HepG2 (cell line): ENCODE data around the gene DIAPH3. TPM values are rescaled to one million over a fixed set of nuclear protein-coding genes. Genes with fewer than 3 reads are reported as not detected.

Source experiments
- AGO1 ChIP-seq: fragments of 200-400 bp; formaldehyde crosslinking; IDR thresholded peaks from 2 replicates; pipeline ENCODE4 v1.6.1; 2017; ENCODE audit warnings: mild to moderate bottlenecking, low read depth, low read length, moderate library complexity; ENCODE audit not compliant: poor library complexity, severe bottlenecking
- ARHGAP35 ChIP-seq: sonication (generic); formaldehyde crosslinking; IDR thresholded peaks from 2 replicates; pipeline ENCODE4 v1.9.0; 2022; ENCODE audit warnings: mild to moderate bottlenecking, inconsistent platforms, moderate library complexity, missing genetic modification reagents, borderline replicate concordance
- BCL6 ChIP-seq: IDR thresholded peaks from 2 replicates; pipeline ENCODE4 v1.6.1; 2016; ENCODE audit warnings: missing genetic modification reagents, missing compliant biosample characterization
- DMAP1 ChIP-seq: IDR thresholded peaks from 2 replicates; pipeline ENCODE4 v1.6.1; 2016
- DR1 ChIP-seq: sonication (generic); formaldehyde crosslinking; IDR thresholded peaks from 2 replicates; pipeline ENCODE4 v1.8.0; 2021; ENCODE audit warnings: mild to moderate bottlenecking, missing genetic modification reagents, inconsistent platforms
- ESRRA ChIP-seq: sonication (generic); formaldehyde crosslinking; IDR thresholded peaks from 2 replicates; pipeline ENCODE4 v1.5.1; 2020; ENCODE audit warnings: mild to moderate bottlenecking, low read depth, missing genetic modification reagents
- FOXJ3 ChIP-seq: sonication (generic); formaldehyde crosslinking; IDR thresholded peaks from 2 replicates; pipeline ENCODE4 v1.4.0; 2020; ENCODE audit warnings: missing genetic modification reagents, mild to moderate bottlenecking, borderline replicate concordance
- NKX3-1 ChIP-seq: sonication (generic); formaldehyde crosslinking; IDR thresholded peaks from 2 replicates; pipeline ENCODE4 v1.5.0; 2020; ENCODE audit warnings: missing genetic modification reagents
- NRL ChIP-seq: sonication (generic); formaldehyde crosslinking; IDR thresholded peaks from 2 replicates; pipeline ENCODE4 v1.5.0; 2020; ENCODE audit warnings: missing genetic modification reagents, mild to moderate bottlenecking, moderate library complexity, borderline replicate concordance
- RFXAP ChIP-seq: sonication (generic); formaldehyde crosslinking; IDR thresholded peaks from 2 replicates; pipeline ENCODE4 v1.4.0; 2020; ENCODE audit warnings: missing genetic modification reagents, borderline replicate concordance
- RXRA ChIP-seq: sonication (generic); formaldehyde crosslinking; IDR thresholded peaks from 2 replicates; pipeline ENCODE4 v1.5.1; 2020; ENCODE audit warnings: missing genetic modification reagents
- SIN3B ChIP-seq: fragments of 150-350 bp; IDR thresholded peaks from 2 replicates; pipeline ENCODE4 v1.6.1; 2014; ENCODE audit warnings: low read length
- ZNF138 ChIP-seq: sonication (generic); formaldehyde crosslinking; IDR thresholded peaks from 2 replicates; pipeline ENCODE4 v1.5.0; 2020; ENCODE audit warnings: mild to moderate bottlenecking, low read depth, missing genetic modification reagents
- ZNF354B ChIP-seq: sonication (generic); formaldehyde crosslinking; IDR thresholded peaks from 2 replicates; pipeline ENCODE4 v1.8.0; 2022; ENCODE audit warnings: mild to moderate bottlenecking, missing genetic modification reagents
- ZNF615 ChIP-seq: sonication (generic); formaldehyde crosslinking; IDR thresholded peaks from 2 replicates; pipeline ENCODE4 v1.5.0; 2020; ENCODE audit warnings: mild to moderate bottlenecking, missing genetic modification reagents, borderline replicate concordance
- ZNF879 ChIP-seq: sonication (generic); formaldehyde crosslinking; IDR thresholded peaks from 2 replicates; pipeline ENCODE4 v1.8.1; 2023; ENCODE audit warnings: missing genetic modification reagents
- polyA plus RNA-seq, 8 experiments: library from polyadenylated mRNA; depleted of rRNA in 3 of 8; stranded (reverse) in 7 of 8; unstranded in 1 of 8; fragments of >200 nt; fragmentation: Illumina TruSeq in 4 of 8; extraction: Trizol in 4 of 8; gene quantifications; 2 replicates each; pipeline versions ENCODE4 v1.2.1 to v1.2.3, GENCODE V29; 2011 to 2016; ENCODE audit warnings: low read depth in 4 of 8, missing spikeins in 1 of 8, mixed read lengths in 1 of 8; ENCODE audit not compliant: insufficient read depth in 1 of 8
- total RNA-seq, 5 experiments: library from RNA; depleted of rRNA; stranded (reverse); fragments of >200 nt; fragmentation: Illumina TruSeq; extraction: Trizol; gene quantifications; 2 replicates each; pipeline ENCODE4 v1.2.3, GENCODE V29; 2016; ENCODE audit warnings: low read depth in 1 of 5
- TF ChIP-seq, protein P1 (sequence below): sonication (generic); formaldehyde crosslinking; IDR thresholded peaks from 2 replicates; pipeline ENCODE4 v1.4.0; 2020; ENCODE audit warnings: mild to moderate bottlenecking, missing genetic modification reagents
- TF ChIP-seq, protein P2 (sequence below): sonication (generic); formaldehyde crosslinking; IDR thresholded peaks from 2 replicates; pipeline ENCODE4 v1.4.0; 2020; ENCODE audit warnings: low read depth, mild to moderate bottlenecking, missing genetic modification reagents
- TF ChIP-seq, protein P3 (sequence below): sonication (generic); formaldehyde crosslinking; IDR thresholded peaks from 2 replicates; pipeline ENCODE4 v1.4.0; 2020; ENCODE audit warnings: missing genetic modification reagents
- TF ChIP-seq, protein P4 (sequence below): IDR thresholded peaks from 2 replicates; pipeline ENCODE4 v1.6.1; 2016; ENCODE audit warnings: mild to moderate bottlenecking
- TF ChIP-seq, protein P5 (sequence below): sonication (generic); formaldehyde crosslinking; conservative IDR thresholded peaks from 2 replicates; pipeline ENCODE4 v1.4.0; 2020; ENCODE audit warnings: missing genetic modification reagents

Gene DIAPH3
- total and polyA plus RNA-seq, 2 of the 13 experiments (the other 11 are each of a cell fraction or from before 2014, with no cell fraction given), result 4.0 to 9.3 TPM

DNA sequence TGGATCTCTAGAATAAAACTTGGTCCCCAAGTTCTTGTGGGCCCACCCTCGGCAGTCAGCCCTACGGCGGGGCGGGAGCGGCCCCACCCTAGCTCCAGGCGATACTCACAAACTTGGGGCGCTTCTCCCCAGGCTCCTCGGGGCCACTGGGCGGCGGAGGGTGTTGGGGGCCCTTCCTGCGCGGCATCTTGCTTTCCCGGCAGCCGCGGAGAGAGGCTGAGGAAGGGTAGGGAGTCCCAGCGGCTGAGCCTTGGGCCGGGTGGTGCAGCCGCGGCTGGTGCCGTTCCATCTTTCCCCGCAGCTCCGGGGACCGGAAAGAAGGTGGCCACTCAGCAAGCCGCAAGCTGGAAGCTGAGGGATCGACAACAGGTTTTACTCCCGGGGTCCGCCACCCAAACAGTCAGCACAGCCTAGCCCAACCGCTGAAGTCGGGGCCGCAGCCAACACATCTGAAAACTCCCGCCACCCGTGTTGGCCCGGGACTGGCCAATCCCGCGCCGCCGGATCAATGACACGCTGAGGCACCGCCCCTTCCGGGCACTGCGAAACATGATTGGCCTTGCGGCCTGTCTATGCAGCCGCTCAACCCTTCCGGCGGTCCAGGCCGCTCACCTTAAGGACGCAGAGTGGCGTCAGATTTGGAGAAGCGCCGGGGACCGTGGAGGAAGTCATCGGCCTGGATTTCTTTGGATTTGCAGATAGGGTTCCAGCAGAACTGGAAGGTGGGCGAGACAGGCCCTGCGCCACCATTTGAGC is at the start of gene DIAPH3 (continued):
- no peak for TF ChIP-seq AGO1
- TF ChIP-seq ZNF879 (CRISPR knock-in tag), result 0 out of 2 replicates have a peak, but pooled peaks have one; percentile 38
- TF ChIP-seq, protein P1, sequence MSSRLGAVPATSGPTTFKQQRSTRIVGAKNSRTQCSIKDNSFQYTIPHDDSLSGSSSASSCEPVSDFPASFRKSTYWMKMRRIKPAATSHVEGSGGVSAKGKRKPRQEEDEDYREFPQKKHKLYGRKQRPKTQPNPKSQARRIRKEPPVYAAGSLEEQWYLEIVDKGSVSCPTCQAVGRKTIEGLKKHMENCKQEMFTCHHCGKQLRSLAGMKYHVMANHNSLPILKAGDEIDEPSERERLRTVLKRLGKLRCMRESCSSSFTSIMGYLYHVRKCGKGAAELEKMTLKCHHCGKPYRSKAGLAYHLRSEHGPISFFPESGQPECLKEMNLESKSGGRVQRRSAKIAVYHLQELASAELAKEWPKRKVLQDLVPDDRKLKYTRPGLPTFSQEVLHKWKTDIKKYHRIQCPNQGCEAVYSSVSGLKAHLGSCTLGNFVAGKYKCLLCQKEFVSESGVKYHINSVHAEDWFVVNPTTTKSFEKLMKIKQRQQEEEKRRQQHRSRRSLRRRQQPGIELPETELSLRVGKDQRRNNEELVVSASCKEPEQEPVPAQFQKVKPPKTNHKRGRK, result no peak
- TF ChIP-seq, protein P2, sequence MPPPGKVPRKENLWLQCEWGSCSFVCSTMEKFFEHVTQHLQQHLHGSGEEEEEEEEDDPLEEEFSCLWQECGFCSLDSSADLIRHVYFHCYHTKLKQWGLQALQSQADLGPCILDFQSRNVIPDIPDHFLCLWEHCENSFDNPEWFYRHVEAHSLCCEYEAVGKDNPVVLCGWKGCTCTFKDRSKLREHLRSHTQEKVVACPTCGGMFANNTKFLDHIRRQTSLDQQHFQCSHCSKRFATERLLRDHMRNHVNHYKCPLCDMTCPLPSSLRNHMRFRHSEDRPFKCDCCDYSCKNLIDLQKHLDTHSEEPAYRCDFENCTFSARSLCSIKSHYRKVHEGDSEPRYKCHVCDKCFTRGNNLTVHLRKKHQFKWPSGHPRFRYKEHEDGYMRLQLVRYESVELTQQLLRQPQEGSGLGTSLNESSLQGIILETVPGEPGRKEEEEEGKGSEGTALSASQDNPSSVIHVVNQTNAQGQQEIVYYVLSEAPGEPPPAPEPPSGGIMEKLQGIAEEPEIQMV (CRISPR knock-in tag), result no peak; the same call in 1 of the 2 replicates
- no peak for TF ChIP-seq NKX3-1 (CRISPR knock-in tag)
- TF ChIP-seq ZNF138 (CRISPR knock-in tag), result no peak
- TF ChIP-seq, protein P3, sequence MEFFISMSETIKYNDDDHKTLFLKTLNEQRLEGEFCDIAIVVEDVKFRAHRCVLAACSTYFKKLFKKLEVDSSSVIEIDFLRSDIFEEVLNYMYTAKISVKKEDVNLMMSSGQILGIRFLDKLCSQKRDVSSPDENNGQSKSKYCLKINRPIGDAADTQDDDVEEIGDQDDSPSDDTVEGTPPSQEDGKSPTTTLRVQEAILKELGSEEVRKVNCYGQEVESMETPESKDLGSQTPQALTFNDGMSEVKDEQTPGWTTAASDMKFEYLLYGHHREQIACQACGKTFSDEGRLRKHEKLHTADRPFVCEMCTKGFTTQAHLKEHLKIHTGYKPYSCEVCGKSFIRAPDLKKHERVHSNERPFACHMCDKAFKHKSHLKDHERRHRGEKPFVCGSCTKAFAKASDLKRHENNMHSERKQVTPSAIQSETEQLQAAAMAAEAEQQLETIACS (CRISPR knock-in tag), result no peak
- TF ChIP-seq, protein P4, sequence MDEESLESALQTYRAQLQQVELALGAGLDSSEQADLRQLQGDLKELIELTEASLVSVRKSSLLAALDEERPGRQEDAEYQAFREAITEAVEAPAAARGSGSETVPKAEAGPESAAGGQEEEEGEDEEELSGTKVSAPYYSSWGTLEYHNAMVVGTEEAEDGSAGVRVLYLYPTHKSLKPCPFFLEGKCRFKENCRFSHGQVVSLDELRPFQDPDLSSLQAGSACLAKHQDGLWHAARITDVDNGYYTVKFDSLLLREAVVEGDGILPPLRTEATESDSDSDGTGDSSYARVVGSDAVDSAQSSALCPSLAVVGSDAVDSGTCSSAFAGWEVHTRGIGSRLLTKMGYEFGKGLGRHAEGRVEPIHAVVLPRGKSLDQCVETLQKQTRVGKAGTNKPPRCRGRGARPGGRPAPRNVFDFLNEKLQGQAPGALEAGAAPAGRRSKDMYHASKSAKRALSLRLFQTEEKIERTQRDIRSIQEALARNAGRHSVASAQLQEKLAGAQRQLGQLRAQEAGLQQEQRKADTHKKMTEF (CRISPR knock-in tag), result peak; percentile 81
- TF ChIP-seq, protein P5, sequence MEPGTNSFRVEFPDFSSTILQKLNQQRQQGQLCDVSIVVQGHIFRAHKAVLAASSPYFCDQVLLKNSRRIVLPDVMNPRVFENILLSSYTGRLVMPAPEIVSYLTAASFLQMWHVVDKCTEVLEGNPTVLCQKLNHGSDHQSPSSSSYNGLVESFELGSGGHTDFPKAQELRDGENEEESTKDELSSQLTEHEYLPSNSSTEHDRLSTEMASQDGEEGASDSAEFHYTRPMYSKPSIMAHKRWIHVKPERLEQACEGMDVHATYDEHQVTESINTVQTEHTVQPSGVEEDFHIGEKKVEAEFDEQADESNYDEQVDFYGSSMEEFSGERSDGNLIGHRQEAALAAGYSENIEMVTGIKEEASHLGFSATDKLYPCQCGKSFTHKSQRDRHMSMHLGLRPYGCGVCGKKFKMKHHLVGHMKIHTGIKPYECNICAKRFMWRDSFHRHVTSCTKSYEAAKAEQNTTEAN, result no peak; the same call in 1 of the 2 replicates
- no peak for TF ChIP-seq DMAP1 (CRISPR knock-in tag)
- no peak for TF ChIP-seq ZNF615 (CRISPR knock-in tag)
- TF ChIP-seq ARHGAP35 (CRISPR knock-in tag), result no peak
- no peak for TF ChIP-seq RFXAP (CRISPR knock-in tag)
- peak; percentile 13; the same call in 1 of the 2 replicates for TF ChIP-seq BCL6 (CRISPR knock-in tag)
- peak; percentile 95 for TF ChIP-seq SIN3B
- TF ChIP-seq DR1, result peak; percentile 75; the same call in 1 of the 2 replicates
- TF ChIP-seq RXRA (CRISPR knock-in tag), result peak; percentile 42; the same call in 1 of the 2 replicates
- no peak for TF ChIP-seq ZNF354B (CRISPR knock-in tag)
- no peak; the same call in 1 of the 2 replicates for TF ChIP-seq ESRRA (CRISPR knock-in tag)
- TF ChIP-seq FOXJ3 (CRISPR knock-in tag), result peak; percentile 33; the same call in 1 of the 2 replicates
- peak; percentile 54; the same call in 1 of the 2 replicates for TF ChIP-seq NRL (CRISPR knock-in tag)
